H1 (cell line): ENCODE results near the gene HNRNPH3. TPM values are rescaled to one million over a fixed set of nuclear protein-coding genes. Genes with fewer than 3 reads are reported as not detected.

Experiments used
- CTCF ChIA-PET: fragments of 300-600 bp; sonication (Branson Sonifier 250); formaldehyde crosslinking; loops from one replicate; lab custom pipeline; 2021; ENCODE audit not compliant: partially characterized antibody; lab: Charles Lee
- POLR2A ChIA-PET: fragments of 300-600 bp; sonication (Branson Sonifier 250); formaldehyde crosslinking; loops from one replicate; lab custom pipeline; 2021; ENCODE audit warnings: inconsistent platforms; ENCODE audit not compliant: partially characterized antibody; lab: Charles Lee
- DNase-seq, 2 experiments: peaks; one replicate each; pipeline versions ENCODE4 v3.0.0 to v3.0.0-alpha.2; 2010 to 2022; ENCODE audit warnings: low spot score in 2 of 2, low read depth in 1 of 2, mixed read lengths in 1 of 2
- FAIRE-seq: peaks from 2 replicates; lab custom pipeline; 2011; peaks lifted over from hg19 to GRCh38; lab: Jason Lieb, UNC
- H2AFZ ChIP-seq: 2 replicates; pipeline ENCODE4 v1.8.1; 2012; ENCODE audit warnings: low read length, inconsistent platforms
- H2AK5ac ChIP-seq: 2 replicates; pipeline ENCODE4 v1.6.1; 2013; ENCODE audit warnings: low read depth, low read length
- H2BK120ac ChIP-seq: replicated peaks from 2 replicates; pipeline ENCODE3; 2013; ENCODE audit warnings: low read depth, low read length, inconsistent platforms
- H2BK12ac ChIP-seq: 2 replicates; pipeline ENCODE4 v1.6.1; 2013; ENCODE audit warnings: low read depth, low read length
- H2BK15ac ChIP-seq: 2 replicates; pipeline ENCODE4 v1.6.1; 2013; ENCODE audit warnings: low read length
- H2BK20ac ChIP-seq: 2 replicates; pipeline ENCODE4 v1.6.1; 2013; ENCODE audit warnings: low read length
- H2BK5ac ChIP-seq: 2 replicates; pipeline ENCODE4 v1.6.1; 2013; ENCODE audit warnings: low read depth, low read length
- H3K14ac ChIP-seq: 2 replicates; pipeline ENCODE4 v1.6.1; 2013; ENCODE audit warnings: inconsistent platforms; ENCODE audit not compliant: insufficient read length
- H3K18ac ChIP-seq: 2 replicates; pipeline ENCODE4 v1.6.1; 2013; ENCODE audit warnings: low read length; ENCODE audit errors: extremely low read depth
- H3K23ac ChIP-seq: 2 replicates; pipeline ENCODE4 v1.6.1; 2013; ENCODE audit warnings: inconsistent platforms; ENCODE audit not compliant: insufficient read length
- H3K23me2 ChIP-seq: 2 replicates; pipeline ENCODE4 v1.6.1; 2013; ENCODE audit warnings: low read depth, low read length
- H3K27ac ChIP-seq: 2 replicates; pipeline ENCODE4 v1.6.1; 2011; ENCODE audit warnings: low read depth, low read length, inconsistent platforms
- H3K27me3 ChIP-seq, 4 experiments: replicated peaks in 1 of 4; 1 replicate in 1 of 4; 2 replicates in 3 of 4; pipeline versions ENCODE4 v1.6.1 to v1.8.1; 2011 to 2013; ENCODE audit warnings: low read length in 3 of 4, mild to moderate bottlenecking in 3 of 4, inconsistent platforms in 2 of 4, mixed read lengths in 2 of 4, moderate library complexity in 1 of 4; ENCODE audit not compliant: control insufficient read depth in 3 of 4, insufficient read depth in 3 of 4; ENCODE audit errors: extremely low read depth in 1 of 4
- H3K36me3 ChIP-seq, 4 experiments: 2 replicates each; pipeline versions ENCODE4 v1.6.1 to v1.8.1; 2011 to 2013; ENCODE audit warnings: mild to moderate bottlenecking in 4 of 4, low read length in 3 of 4, moderate library complexity in 2 of 4, control low read depth in 1 of 4, inconsistent platforms in 1 of 4; ENCODE audit not compliant: insufficient read depth in 4 of 4, control insufficient read depth in 2 of 4
- H3K4ac ChIP-seq: replicated peaks from 2 replicates; pipeline ENCODE3; 2013; ENCODE audit warnings: low read length, low read depth, mixed read lengths, inconsistent platforms; ENCODE audit not compliant: insufficient read length
- H3K4me1 ChIP-seq, 4 experiments: replicated peaks in 1 of 4; 1 replicate in 1 of 4; 2 replicates in 3 of 4; pipeline versions ENCODE4 v1.6.1 to v1.8.1; 2011 to 2013; ENCODE audit warnings: low read length in 3 of 4, inconsistent platforms in 2 of 4, mixed read lengths in 1 of 4; ENCODE audit not compliant: insufficient read depth in 4 of 4, control insufficient read depth in 3 of 4
- H3K4me2 ChIP-seq, 2 experiments: 2 replicates each; pipeline versions ENCODE4 v1.6.1 to v1.8.1; 2011 to 2013; ENCODE audit warnings: low read depth in 2 of 2, low read length in 2 of 2, control low read depth in 1 of 2, inconsistent platforms in 1 of 2, mild to moderate bottlenecking in 1 of 2; ENCODE audit not compliant: insufficient read depth in 1 of 2
- H3K4me3 ChIP-seq, 4 experiments: fragments of 200-600, 300-600 bp in 1 of 4; sonication (generic), shearing (Covaris generic), sonication (Bioruptor Twin) in 1 of 4; 2 replicates each; pipeline versions ENCODE4 v1.5.1 to v1.8.1; 2011 to 2016; ENCODE audit warnings: low read length in 4 of 4, low read depth in 3 of 4, control low read depth in 2 of 4, inconsistent platforms in 2 of 4, mild to moderate bottlenecking in 2 of 4, mixed read lengths in 1 of 4, moderate library complexity in 1 of 4; ENCODE audit not compliant: insufficient read depth in 2 of 4; ENCODE audit errors: extremely low read depth in 1 of 4
- H3K56ac ChIP-seq: replicated peaks from 2 replicates; pipeline ENCODE3; 2013; ENCODE audit warnings: low read depth, mild to moderate bottlenecking, mixed read lengths, low read length, inconsistent platforms; ENCODE audit not compliant: insufficient read length
- H3K79me1 ChIP-seq: 2 replicates; pipeline ENCODE4 v1.6.1; 2013; ENCODE audit warnings: low read depth, low read length, control low read depth
- H3K79me2 ChIP-seq, 2 experiments: 2 replicates each; pipeline versions ENCODE4 v1.6.1 to v1.8.1; 2012 to 2013; ENCODE audit warnings: low read length in 2 of 2, mild to moderate bottlenecking in 2 of 2, inconsistent platforms in 1 of 2; ENCODE audit not compliant: insufficient read depth in 2 of 2, control insufficient read depth in 1 of 2
- H3K9ac ChIP-seq, 4 experiments: replicated peaks in 1 of 4; 1 replicate in 1 of 4; 2 replicates in 3 of 4; pipeline versions ENCODE4 v1.6.1 to v1.8.1; 2011 to 2013; ENCODE audit warnings: low read depth in 3 of 4, low read length in 3 of 4, control low read depth in 2 of 4, mild to moderate bottlenecking in 2 of 4, moderate library complexity in 2 of 4, inconsistent platforms in 1 of 4; ENCODE audit errors: extremely low read depth in 1 of 4
- H3K9me3 ChIP-seq, 2 experiments: 2 replicates each; pipeline versions ENCODE4 v1.6.1 to v1.8.1; 2012 to 2013; ENCODE audit warnings: mild to moderate bottlenecking in 2 of 2, moderate library complexity in 2 of 2, control low read depth in 1 of 2, inconsistent platforms in 1 of 2, low read depth in 1 of 2, low read length in 1 of 2, mixed read lengths in 1 of 2; ENCODE audit not compliant: insufficient read depth in 2 of 2
- H4K20me1 ChIP-seq, 2 experiments: replicated peaks in 1 of 2; 2 replicates each; pipeline versions ENCODE3 to v1.8.1; 2011 to 2013; ENCODE audit warnings: inconsistent platforms in 2 of 2, low read length in 2 of 2, mild to moderate bottlenecking in 1 of 2; ENCODE audit not compliant: insufficient read depth in 2 of 2, control insufficient read depth in 1 of 2
- H4K5ac ChIP-seq: 2 replicates; pipeline ENCODE4 v1.6.1; 2013; ENCODE audit warnings: low read length, low read depth, mixed read lengths, inconsistent platforms; ENCODE audit not compliant: insufficient read length
- H4K8ac ChIP-seq: 2 replicates; pipeline ENCODE4 v1.8.0; 2013; ENCODE audit warnings: mild to moderate bottlenecking, moderate library complexity, low read length, inconsistent platforms; ENCODE audit not compliant: insufficient read depth; ENCODE audit errors: extremely low read depth
- H4K91ac ChIP-seq: replicated peaks from 2 replicates; pipeline ENCODE3; 2013; ENCODE audit warnings: low read length, mixed read lengths, inconsistent platforms; ENCODE audit not compliant: insufficient read length
- ASH2L ChIP-seq: fragments of 200-600, 300-600 bp; sonication (generic); IDR thresholded peaks from one replicate; pipeline ENCODE4 v1.7.1; 2017; ENCODE audit warnings: low read length
- CTBP2 ChIP-seq: IDR thresholded peaks from 2 replicates; pipeline ENCODE4 v1.7.0; 2011; ENCODE audit warnings: borderline replicate concordance, mild to moderate bottlenecking, moderate library complexity, mixed read lengths, low read length; ENCODE audit not compliant: insufficient read depth, insufficient read length
- CTCF ChIP-seq, 3 experiments: IDR thresholded peaks; 1 replicate in 2 of 3; 2 replicates in 1 of 3; pipeline versions ENCODE4 v1.5.1 to v1.6.1; 2011; ENCODE audit warnings: low read length in 3 of 3, mild to moderate bottlenecking in 3 of 3, inconsistent platforms in 2 of 3, low read depth in 1 of 3, moderate library complexity in 1 of 3; ENCODE audit not compliant: insufficient read depth in 1 of 3; ENCODE audit errors: control extremely low read depth in 1 of 3
- FOSL1 ChIP-seq: IDR thresholded peaks from 2 replicates; pipeline ENCODE4 v1.6.1; 2011; ENCODE audit warnings: mild to moderate bottlenecking, low read depth, low read length, moderate library complexity; ENCODE audit not compliant: insufficient read depth
- KDM1A ChIP-seq: fragments of 200-600, 300-600 bp; sonication (generic); IDR thresholded peaks from 2 replicates; pipeline ENCODE4 v1.7.1; 2016; ENCODE audit warnings: mild to moderate bottlenecking, low read length, borderline replicate concordance
- KDM5A ChIP-seq: fragments of 200-600 bp; IDR thresholded peaks from 2 replicates; pipeline ENCODE4 v1.7.1; 2012; ENCODE audit warnings: mild to moderate bottlenecking, low read length, inconsistent platforms, mixed read lengths
- RBBP5 ChIP-seq: IDR thresholded peaks from 2 replicates; pipeline ENCODE4 v1.7.1; 2012; ENCODE audit warnings: low read depth, mild to moderate bottlenecking, inconsistent platforms, low read length, moderate library complexity, borderline replicate concordance
- USF2 ChIP-seq: IDR thresholded peaks from 2 replicates; pipeline ENCODE4 v1.6.1; 2011; ENCODE audit warnings: low read length, improper control_type of control experiment
- WGBS, 2 experiments: shearing (Covaris generic) in 1 of 2; methylation state at CpG; one replicate each; pipeline versions ENCODE4 v1.1.6 to v1.1.7; 2013 to 2015; ENCODE audit warnings: low lambda C conversion rate in 2 of 2, mixed read lengths in 2 of 2, inconsistent platforms in 1 of 2, low coverage in 1 of 2, missing lambda C conversion rate in 1 of 2; ENCODE audit not compliant: insufficient replicate concordance in 2 of 2, insufficient coverage in 1 of 2, insufficient read length in 1 of 2; ENCODE audit errors: extremely low coverage in 1 of 2, missing lambda C conversion rate in 1 of 2; 5-methylcytosine and 5-hydroxymethylcytosine counted together
- polyA plus RNA-seq, 7 experiments: library from polyadenylated mRNA; depleted of rRNA in 3 of 7; stranded (reverse) in 5 of 7; unstranded in 2 of 7; fragments of >200 nt in 5 of 7; fragments of 200-250 nt in 2 of 7; gene quantifications; 1 replicate in 5 of 7; 2 replicates in 1 of 7; 4 replicates in 1 of 7; pipeline versions ENCODE4 v1.2.1 to v1.2.3, GENCODE V29; 2011 to 2013; ENCODE audit warnings: missing spikeins in 2 of 7, mixed read lengths in 2 of 7
- total RNA-seq: library from RNA; stranded (reverse); fragmentation: NEBNext Ultra II Directional; extraction: Animal tissue kit (Norgen Biotek cat#: 25700); gene quantifications from 2 replicates; pipeline ENCODE4 v1.2.1, GENCODE V29; 2021

Gene HNRNPH3
- total and polyA plus RNA-seq, 2 of the 8 experiments (the other 6 are each of a cell fraction or from before 2014, with no cell fraction given) = 63.2 to 230 TPM

GRCh38 chr10:68296843-68297663, 34.8 kb upstream of the HNRNPH3 start:
- Histone ChIP-seq H3K27ac (no peak overlapping the region), H4K91ac (no peak overlapping the region), H3K4me2 (no peak overlapping the region), H3K9me3 (no peaks in the 10 kb centered on the region), H2AFZ (no peak overlapping the region), H3K56ac (no peak overlapping the region), H2AK5ac (no peak overlapping the region), H3K79me1 (no peaks in the 10 kb centered on the region), H3K4me3 (no peak overlapping the region), H3K4me1 (no peaks in the 10 kb centered on the region), H3K27me3 (no peaks in the 10 kb centered on the region), H4K5ac (no peak overlapping the region), H2BK15ac (no peak overlapping the region), H2BK20ac (no peak overlapping the region), H2BK5ac (no peak overlapping the region), H3K14ac (no peak overlapping the region), H4K8ac (no peak overlapping the region), H4K20me1 (no peaks in the 10 kb centered on the region), H2BK120ac (no peak overlapping the region), H2BK12ac (no peak overlapping the region), H3K4ac (no peak overlapping the region), H3K23ac (no peak overlapping the region), H3K9ac (peak overlapping the region in 1 of 4 experiments; percentile 39; a peak in 1 of 7 replicates), H3K36me3 (no peaks in the 10 kb centered on the region), H3K23me2 (no peaks in the 10 kb centered on the region), H3K79me2 (no peaks in the 10 kb centered on the region), H3K18ac (no peak overlapping the region)
- WGBS, 2 experiments = 80% methylated on average over 9 of the region's 9 CpGs; no CpG with 5 or more reads in 1 of the 2 experiments
- DNase-seq = no peak
- POLR2A ChIA-PET = no interaction called here
- CTCF ChIA-PET = no interaction called here
- FAIRE-seq = no peak
- TF ChIP-seq USF2 = no peak
- TF ChIP-seq KDM1A = no peak
- no peak for TF ChIP-seq FOSL1
- TF ChIP-seq KDM5A = no peak
- no peak for TF ChIP-seq CTCF (IDR thresholded peaks at IDR 0.05; ENCODE audit: control extremely low read depth in 1 of 3, insufficient read depth in 1 of 3, low read depth in 1 of 3, low read length in 3 of 3)
- TF ChIP-seq CTBP2 = no peak
- no peak for TF ChIP-seq RBBP5
- TF ChIP-seq ASH2L = no peak
